Measurements from ENCODE around the gene RABGAP1L. TPM values are rescaled to one million over a fixed set of nuclear protein-coding genes. Genes with fewer than 3 reads are reported as not detected.
"Not testable (repeated sequence)": the region's sequence is repeated elsewhere in the genome, so short reads cannot be mapped to it uniquely, and the experiment has no call there.

RABGAP1L gene
- polyA plus RNA-seq, 4 donors, result 21.6 to 29.8 (median 29.6) TPM

- DNase-seq (ENCODE audit: low read depth in 4 of 4, low spot score in 3 of 4), result no peak
Measured at GRCh38 chr1:174642393-174642792, 483.1 kb downstream of the RABGAP1L start.

- no peak for DNase-seq (ENCODE audit: low read depth in 4 of 4, low spot score in 3 of 4)
Measured at GRCh38 chr1:174643206-174643605, 483.9 kb downstream of the RABGAP1L start.

GRCh38 chr1:174649572-174649971 lies 490.3 kb downstream of the RABGAP1L start:
- not testable (repeated sequence) for DNase-seq (ENCODE audit: low read depth in 4 of 4, low spot score in 3 of 4)

GRCh38 chr1:174652569-174653280 lies 493.4 kb downstream of the RABGAP1L start:
- DNase-seq (ENCODE audit: low read depth in 4 of 4, low spot score in 3 of 4), result no peak

GRCh38 chr1:174654560-174654959 lies 495.2 kb downstream of the RABGAP1L start:
- DNase-seq (ENCODE audit: low read depth in 4 of 4, low spot score in 3 of 4), result no peak

GRCh38 chr1:174656409-174657059 lies 497.2 kb downstream of the RABGAP1L start:
- DNase-seq (ENCODE audit: low read depth in 4 of 4, low spot score in 3 of 4), result no peak

GRCh38 chr1:174657411-174657810 lies 498.1 kb downstream of the RABGAP1L start:
- DNase-seq (ENCODE audit: low read depth in 4 of 4, low spot score in 3 of 4), result no peak

GRCh38 chr1:174657893-174658292 lies 498.6 kb downstream of the RABGAP1L start:
- DNase-seq (ENCODE audit: low read depth in 4 of 4, low spot score in 3 of 4), result no peak

GRCh38 chr1:174659823-174660222 lies 500.5 kb downstream of the RABGAP1L start:
- DNase-seq (ENCODE audit: low read depth in 4 of 4, low spot score in 3 of 4), result no peak

GRCh38 chr1:174660476-174660875 lies 501.2 kb downstream of the RABGAP1L start:
- DNase-seq (ENCODE audit: low read depth in 4 of 4, low spot score in 3 of 4), result no peak

GRCh38 chr1:174663358-174663757 lies 504.0 kb downstream of the RABGAP1L start:
- no peak for DNase-seq (ENCODE audit: low read depth in 4 of 4, low spot score in 3 of 4)

GRCh38 chr1:174666248-174666647 lies 506.9 kb downstream of the RABGAP1L start:
- no peak for DNase-seq (ENCODE audit: low read depth in 4 of 4, low spot score in 3 of 4)

GRCh38 chr1:174671826-174672225 lies 512.5 kb downstream of the RABGAP1L start:
- no peak for DNase-seq (ENCODE audit: low read depth in 4 of 4, low spot score in 3 of 4)

- DNase-seq (ENCODE audit: low read depth in 4 of 4, low spot score in 3 of 4), result no peak
Measured at GRCh38 chr1:174676856-174677255, 517.5 kb downstream of the RABGAP1L start.

GRCh38 chr1:174678657-174679056 lies 519.3 kb downstream of the RABGAP1L start:
- no peak for DNase-seq (ENCODE audit: low read depth in 4 of 4, low spot score in 3 of 4)

- no peak for DNase-seq (ENCODE audit: low read depth in 4 of 4, low spot score in 3 of 4)
Measured at GRCh38 chr1:174680101-174680500, 520.8 kb downstream of the RABGAP1L start.

GRCh38 chr1:174682419-174683008 lies 523.2 kb downstream of the RABGAP1L start:
- DNase-seq (ENCODE audit: low read depth in 4 of 4, low spot score in 3 of 4), result peak in 3 of 4 donors; percentile 3 to 10 (median 4)

- no peak for DNase-seq (ENCODE audit: low read depth in 4 of 4, low spot score in 3 of 4)
Measured at GRCh38 chr1:174686213-174686612, 526.9 kb downstream of the RABGAP1L start.

- DNase-seq (ENCODE audit: low read depth in 4 of 4, low spot score in 3 of 4), result no peak
Measured at GRCh38 chr1:174689524-174689923, 530.2 kb downstream of the RABGAP1L start.

GRCh38 chr1:174690266-174690665 lies 530.9 kb downstream of the RABGAP1L start:
- no peak for DNase-seq (ENCODE audit: low read depth in 4 of 4, low spot score in 3 of 4)

GRCh38 chr1:174692313-174692712 lies 533.0 kb downstream of the RABGAP1L start:
- DNase-seq (ENCODE audit: low read depth in 4 of 4, low spot score in 3 of 4), result no peak

GRCh38 chr1:174693085-174693484 lies 533.8 kb downstream of the RABGAP1L start:
- no peak for DNase-seq (ENCODE audit: low read depth in 4 of 4, low spot score in 3 of 4)
